Measurements from ENCODE around the gene TTC16. TPM values are rescaled to one million over a fixed set of nuclear protein-coding genes. Genes with fewer than 3 reads are reported as not detected.

TTC16 gene
- total RNA-seq, 6 donors from 2014 or later: 0.29 to 9.4 (median 3.1) TPM

GRCh38 chr9:127694890-127695720, 20.8 kb upstream of the TTC16 start:
- no peak for DNase-seq
- no peak for TF ChIP-seq EP300 (IDR thresholded peaks at IDR 0.05)
- no peak for TF ChIP-seq POLR2AphosphoS5 (IDR thresholded peaks at IDR 0.05)
- no peak for TF ChIP-seq POLR2A (IDR thresholded peaks at IDR 0.05)
- TF ChIP-seq CTCF (IDR thresholded peaks at IDR 0.05): no peak
- Histone ChIP-seq H3K27ac (no peak overlapping the region), H3K4me3 (no peak overlapping the region), H3K36me3 (peaks cover 0 to 19% (median 15%) of the 10 kb centered on the region in 4 donors), H3K27me3 (no peaks in the 10 kb centered on the region), H3K9me3 (no peaks in the 10 kb centered on the region), H3K4me1 (peaks cover 0 to 11% (median 6%) of the 10 kb centered on the region in 4 donors)
- 75 to 81% methylated on average over 9 of the region's 9 CpGs for WGBS, 2 donors
- no peak for ATAC-seq (ENCODE audit: low FRiP score in 2 of 2)

GRCh38 chr9:127697575-127697974, 18.3 kb upstream of the TTC16 start:
- WGBS, 2 donors: 77 to 82% methylated on average over 5 of the region's 5 CpGs
- H3K4me3 ChIP-seq: no peak overlapping the region
- ATAC-seq (ENCODE audit: low FRiP score in 2 of 2): no peak

GRCh38 chr9:127698386-127698785, 17.5 kb upstream of the TTC16 start:
- Histone ChIP-seq H3K27ac (peak overlapping the region; percentile 76 to 89 (median 81)), H3K9me3 (no peaks in the 10 kb centered on the region), H3K4me1 (peaks cover 0 to 12% (median 6%) of the 10 kb centered on the region in 4 donors), H3K36me3 (no peaks in the 10 kb centered on the region), H3K4me3 (no peak overlapping the region), H3K27me3 (no peaks in the 10 kb centered on the region)
- WGBS, 2 donors: 93 to 97% methylated on average over 5 of the region's 5 CpGs
- no peak for DNase-seq
- ATAC-seq (ENCODE audit: low FRiP score in 2 of 2): no peak
- TF ChIP-seq POLR2AphosphoS5 (IDR thresholded peaks at IDR 0.05) (no peak), CTCF (IDR thresholded peaks at IDR 0.05) (no peak), EP300 (IDR thresholded peaks at IDR 0.05) (no peak), POLR2A (IDR thresholded peaks at IDR 0.05) (no peak)

More at GRCh38 chr9:127697575-127697974, 18.3 kb upstream of the TTC16 start:
- H3K27me3 ChIP-seq: no peaks in the 10 kb centered on the region
- no peak overlapping the region for H3K27ac ChIP-seq
- H3K4me1 ChIP-seq: peaks cover 0 to 12% (median 6%) of the 10 kb centered on the region in 4 donors
- no peaks in the 10 kb centered on the region for H3K36me3 ChIP-seq
- TF ChIP-seq EP300 (IDR thresholded peaks at IDR 0.05) (no peak), POLR2AphosphoS5 (IDR thresholded peaks at IDR 0.05) (no peak), POLR2A (IDR thresholded peaks at IDR 0.05) (no peak), CTCF (IDR thresholded peaks at IDR 0.05) (no peak)
- no peaks in the 10 kb centered on the region for H3K9me3 ChIP-seq
- no peak for DNase-seq

- peaks cover 0 to 12% (median 6%) of the 10 kb centered on the region in 4 donors for H3K4me1 ChIP-seq
- H3K36me3 ChIP-seq: no peaks in the 10 kb centered on the region
- peak overlapping the region in 3 of 4 donors; percentile 28 to 35 (median 33) for H3K4me3 ChIP-seq
- 17 to 28% methylated on average over 17 to 32 of the region's 41 CpGs for WGBS, 2 donors
- peak overlapping the region; percentile 76 to 89 (median 81) for H3K27ac ChIP-seq
- no peaks in the 10 kb centered on the region for H3K9me3 ChIP-seq
- TF ChIP-seq CTCF (IDR thresholded peaks at IDR 0.05) (peak; percentile 15 to 81 (median 50)), POLR2A (IDR thresholded peaks at IDR 0.05) (peak in 2 of 4 donors; percentile 33 to 78), POLR2AphosphoS5 (IDR thresholded peaks at IDR 0.05) (peak; percentile 59 to 81), EP300 (IDR thresholded peaks at IDR 0.05) (no peak)
- ATAC-seq (ENCODE audit: low FRiP score in 2 of 2) (peak; percentile 97 to 99), DNase-seq (peak; percentile 96 to 99)
- no peaks in the 10 kb centered on the region for H3K27me3 ChIP-seq
Observed at GRCh38 chr9:127698985-127699670, 16.8 kb upstream of the TTC16 start.
